22Rv1 (cell line): ENCODE measurements around the gene MIDN.

ENCODE experiments used
- CTCF ChIP-seq: fragments of 450-650 bp; IDR thresholded peaks from 2 replicates; pipeline ENCODE4 v1.5.1; 2017; ENCODE audit warnings: mild to moderate bottlenecking
- ZFX ChIP-seq: fragments of 450-650 bp; IDR thresholded peaks from 2 replicates; pipeline ENCODE4 v1.6.1; 2017; ENCODE audit warnings: antibody characterized with exemption, borderline replicate concordance

- TF ChIP-seq CTCF (no peak), ZFX (no peak)
Measured at GRCh38 chr19:1229056-1229923, 19.1 kb upstream of the MIDN start.
